ENCODE results near the gene PIP5K1A. TPM values are rescaled to one million over a fixed set of nuclear protein-coding genes. Genes with fewer than 3 reads are reported as not detected.

The PIP5K1A gene
- total RNA-seq, 1 experiment from 2014 or later: 63.3 TPM

- Histone ChIP-seq H3K27me3 (ENCODE audit: low read length) (no peaks in the 10 kb centered on the region), H3K9me3 (ENCODE audit: low read length) (no peaks in the 10 kb centered on the region), H3K9me2 (replicated peaks; ENCODE audit: low read length) (no peaks in the 10 kb centered on the region), H3K36me3 (ENCODE audit: low read depth, low read length) (no peaks in the 10 kb centered on the region), H2AFZ (ENCODE audit: low read length) (peak overlapping the region; percentile 51), H3K4me3 (ENCODE audit: low read length) (peak overlapping the region; percentile 69), H3K9ac (ENCODE audit: low read length) (peak overlapping the region; percentile 76), H3K4me2 (ENCODE audit: low read length) (peak overlapping the region; percentile 89), H4K20me1 (ENCODE audit: low read length) (peaks cover 10% of the 10 kb centered on the region), H3K79me2 (ENCODE audit: low read length) (peaks cover 44% of the 10 kb centered on the region), H3K27ac (ENCODE audit: low read length) (peak overlapping the region; percentile 83), H3F3A (ENCODE audit: low read length, unreplicated experiment) (peaks cover 11% of the 10 kb centered on the region), H3K4me1 (ENCODE audit: insufficient read depth, low read length) (peaks cover 29% of the 10 kb centered on the region)
- TF ChIP-seq EZH2 (IDR thresholded peaks at IDR 0.05; ENCODE audit: low read length, unreplicated experiment) (no peak), CTCF (conservative IDR thresholded peaks at IDR 0.05; ENCODE audit: low read depth, low read length) (peak; percentile 79), EZH2phosphoT487 (IDR thresholded peaks at IDR 0.05; ENCODE audit: borderline replicate concordance, low read length) (no peak)
- DNase-seq (peak; percentile 97), ATAC-seq (peak; percentile 39)
- ChIA-PET CTCF (interaction anchor here (0.7 kb wide), 1 partner anchor 97 kb away, joined by 3 read pairs; no protein-coding TSS in a partner anchor), POLR2A (ENCODE audit: unreplicated experiment) (no interaction called here)
- intact Hi-C loops (cut with micrococcal nuclease): loop anchor here (1.0 to 10.0 kb wide), 4 partner anchors 55 to 348 kb away; partner anchors contain the start of genes PI4KB and TUFT1
- BruUV-seq (replicated peaks): no TSS peak
Observed at GRCh38 chr1:151196292-151196800, 2.0 kb upstream of the PIP5K1A start.

DNA sequence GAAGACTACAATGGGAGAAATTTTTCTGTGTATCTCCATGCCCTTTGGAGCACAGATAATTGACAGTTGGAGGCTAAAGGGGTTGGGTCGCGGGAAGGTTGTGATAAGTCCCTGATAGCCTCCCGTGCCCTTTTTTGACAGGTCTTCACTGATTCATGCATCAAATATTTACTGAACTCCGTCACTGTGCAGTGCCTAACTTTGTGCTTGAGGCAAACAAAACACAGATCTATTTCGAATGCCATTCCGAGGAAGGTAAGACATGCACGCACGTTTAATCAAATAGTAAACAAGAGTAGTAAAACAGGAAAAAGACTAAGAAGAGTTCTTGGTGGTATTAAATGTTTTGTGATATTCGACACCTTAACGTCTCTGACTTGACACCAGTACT, 494 bp upstream of the PIP5K1A start:
- DNase-seq (no peak), ATAC-seq (peak; percentile 1)
- no TSS peak for BruUV-seq (replicated peaks)

More for the DNA sequence above, 494 bp upstream of the PIP5K1A start:
- H3K4me1 ChIP-seq (ENCODE audit: insufficient read depth, low read length): peaks cover 37% of the 10 kb centered on the region
- no peaks in the 10 kb centered on the region for H3K27me3 ChIP-seq (ENCODE audit: low read length)
- TF ChIP-seq CTCF (conservative IDR thresholded peaks at IDR 0.05; ENCODE audit: low read depth, low read length) (no peak), EZH2 (IDR thresholded peaks at IDR 0.05; ENCODE audit: low read length, unreplicated experiment) (no peak), EZH2phosphoT487 (IDR thresholded peaks at IDR 0.05; ENCODE audit: borderline replicate concordance, low read length) (no peak)
- H2AFZ ChIP-seq (ENCODE audit: low read length): peak overlapping the region; percentile 84
- H3K9ac ChIP-seq (ENCODE audit: low read length): peak overlapping the region; percentile 93
- peaks cover 11% of the 10 kb centered on the region for H3F3A ChIP-seq (ENCODE audit: low read length, unreplicated experiment)
- CTCF ChIA-PET: no interaction called here
- peak overlapping the region; percentile 96 for H3K4me3 ChIP-seq (ENCODE audit: low read length)
- H3K9me2 ChIP-seq (replicated peaks; ENCODE audit: low read length): no peaks in the 10 kb centered on the region
- peaks cover 21% of the 10 kb centered on the region for H4K20me1 ChIP-seq (ENCODE audit: low read length)
- peaks cover 59% of the 10 kb centered on the region for H3K79me2 ChIP-seq (ENCODE audit: low read length)
- peak overlapping the region; percentile 89 for H3K4me2 ChIP-seq (ENCODE audit: low read length)
- POLR2A ChIA-PET (ENCODE audit: unreplicated experiment): no interaction called here
- intact Hi-C loops (cut with micrococcal nuclease): loop anchor here (5.0 to 10.0 kb wide), 2 partner anchors 129 to 347 kb away; partner anchors contain the start of genes PI4KB and TUFT1
- no peaks in the 10 kb centered on the region for H3K9me3 ChIP-seq (ENCODE audit: low read length)
- H3K27ac ChIP-seq (ENCODE audit: low read length): peak overlapping the region; percentile 83
- H3K36me3 ChIP-seq (ENCODE audit: low read depth, low read length): peaks cover 11% of the 10 kb centered on the region

Data from PC-3 (cell line).